Kidney epithelial cell (primary cell): ENCODE data around the gene TRIM6. TPM values are rescaled to one million over a fixed set of nuclear protein-coding genes. Genes with fewer than 3 reads are reported as not detected.

Experiments
- DNase-seq: peaks from one replicate; pipeline ENCODE4 v3.0.0-alpha.2; 2010; ENCODE audit warnings: low read depth
- H3K27me3 ChIP-seq: 2 replicates; pipeline ENCODE4 v1.6.0; 2011; ENCODE audit warnings: low read length; ENCODE audit not compliant: control insufficient read depth, insufficient read depth
- H3K36me3 ChIP-seq: 2 replicates; pipeline ENCODE4 v1.5.1; 2011; ENCODE audit warnings: low read length; ENCODE audit not compliant: control insufficient read depth, insufficient read depth
- H3K4me3 ChIP-seq: 2 replicates; pipeline ENCODE4 v1.5.1; 2011; ENCODE audit warnings: low read depth, mild to moderate bottlenecking, control low read depth, low read length
- CTCF ChIP-seq: IDR thresholded peaks from 2 replicates; pipeline ENCODE4 v1.5.1; 2011; ENCODE audit warnings: mild to moderate bottlenecking, moderate library complexity, low read length, control low read depth, inconsistent platforms; ENCODE audit not compliant: insufficient read depth, poor library complexity, severe bottlenecking
- total RNA-seq: library from RNA; depleted of rRNA; stranded (reverse); fragments of >200 nt; gene quantifications from 2 replicates; pipeline ENCODE4 v1.2.3, GENCODE V29; 2015

Gene TRIM6
- total RNA-seq, 1 donor from 2014 or later = 3.4 TPM

GRCh38 chr11:5605849-5606248 is 9.4 kb downstream of the TRIM6 start:
- Histone ChIP-seq H3K4me3 (no peak overlapping the region), H3K27me3 (no peaks in the 10 kb centered on the region), H3K36me3 (no peaks in the 10 kb centered on the region)
- TF ChIP-seq CTCF = no peak
- no peak for DNase-seq

GRCh38 chr11:5608808-5609207 is 12.4 kb downstream of the TRIM6 start:
- H3K4me3 ChIP-seq = no peak overlapping the region
- no peaks in the 10 kb centered on the region for H3K27me3 ChIP-seq
- no peaks in the 10 kb centered on the region for H3K36me3 ChIP-seq
- no peak for TF ChIP-seq CTCF
- no peak for DNase-seq

- TF ChIP-seq CTCF = no peak
- no peaks in the 10 kb centered on the region for H3K27me3 ChIP-seq
- no peak overlapping the region for H3K4me3 ChIP-seq
- no peaks in the 10 kb centered on the region for H3K36me3 ChIP-seq
- no peak for DNase-seq
These were observed 14.0 kb downstream of the TRIM6 start for GRCh38 chr11:5610446-5610845.

GRCh38 chr11:5611627-5612026 is 15.2 kb downstream of the TRIM6 start:
- Histone ChIP-seq H3K4me3 (no peak overlapping the region), H3K27me3 (no peaks in the 10 kb centered on the region), H3K36me3 (no peaks in the 10 kb centered on the region)
- TF ChIP-seq CTCF = no peak
- DNase-seq = no peak

- Histone ChIP-seq H3K4me3 (no peak overlapping the region), H3K36me3 (no peaks in the 10 kb centered on the region), H3K27me3 (no peaks in the 10 kb centered on the region)
- no peak for DNase-seq
- TF ChIP-seq CTCF = no peak
These were observed 22.4 kb downstream of the TRIM6 start for GRCh38 chr11:5618807-5619206.

GRCh38 chr11:5620651-5621521 is 24.4 kb downstream of the TRIM6 start:
- Histone ChIP-seq H3K36me3 (no peaks in the 10 kb centered on the region), H3K27me3 (no peaks in the 10 kb centered on the region), H3K4me3 (no peak overlapping the region)
- no peak for TF ChIP-seq CTCF
- DNase-seq = no peak
